Measurements from ENCODE around the gene MYH9.

Gene MYH9

GRCh38 chr22:36376265-36376664 is 11.5 kb downstream of the MYH9 start:
- POLR2A ChIA-PET = interaction anchor here (0.5 to 3.6 kb wide), 7 partner anchors 11 to 98 kb away, joined by 3 to 12 read pairs (median 3); partner anchors contain the start of gene MYH9
- DNase-seq (ENCODE audit: low read depth, low spot score) = no peak
- TF ChIP-seq, protein P1, sequence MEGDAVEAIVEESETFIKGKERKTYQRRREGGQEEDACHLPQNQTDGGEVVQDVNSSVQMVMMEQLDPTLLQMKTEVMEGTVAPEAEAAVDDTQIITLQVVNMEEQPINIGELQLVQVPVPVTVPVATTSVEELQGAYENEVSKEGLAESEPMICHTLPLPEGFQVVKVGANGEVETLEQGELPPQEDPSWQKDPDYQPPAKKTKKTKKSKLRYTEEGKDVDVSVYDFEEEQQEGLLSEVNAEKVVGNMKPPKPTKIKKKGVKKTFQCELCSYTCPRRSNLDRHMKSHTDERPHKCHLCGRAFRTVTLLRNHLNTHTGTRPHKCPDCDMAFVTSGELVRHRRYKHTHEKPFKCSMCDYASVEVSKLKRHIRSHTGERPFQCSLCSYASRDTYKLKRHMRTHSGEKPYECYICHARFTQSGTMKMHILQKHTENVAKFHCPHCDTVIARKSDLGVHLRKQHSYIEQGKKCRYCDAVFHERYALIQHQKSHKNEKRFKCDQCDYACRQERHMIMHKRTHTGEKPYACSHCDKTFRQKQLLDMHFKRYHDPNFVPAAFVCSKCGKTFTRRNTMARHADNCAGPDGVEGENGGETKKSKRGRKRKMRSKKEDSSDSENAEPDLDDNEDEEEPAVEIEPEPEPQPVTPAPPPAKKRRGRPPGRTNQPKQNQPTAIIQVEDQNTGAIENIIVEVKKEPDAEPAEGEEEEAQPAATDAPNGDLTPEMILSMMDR (IDR thresholded peaks at IDR 0.05; ENCODE audit: insufficient read depth, low read length, missing control alignments) = no peak
- CTCF ChIA-PET = interaction anchor here (1.8 to 3.4 kb wide), 3 partner anchors 90 to 95 kb away, joined by 4 to 15 read pairs (median 5); no protein-coding TSS in a partner anchor
- H3K4me3 ChIP-seq (ENCODE audit: low read depth, low read length) = no peak overlapping the region

DNA sequence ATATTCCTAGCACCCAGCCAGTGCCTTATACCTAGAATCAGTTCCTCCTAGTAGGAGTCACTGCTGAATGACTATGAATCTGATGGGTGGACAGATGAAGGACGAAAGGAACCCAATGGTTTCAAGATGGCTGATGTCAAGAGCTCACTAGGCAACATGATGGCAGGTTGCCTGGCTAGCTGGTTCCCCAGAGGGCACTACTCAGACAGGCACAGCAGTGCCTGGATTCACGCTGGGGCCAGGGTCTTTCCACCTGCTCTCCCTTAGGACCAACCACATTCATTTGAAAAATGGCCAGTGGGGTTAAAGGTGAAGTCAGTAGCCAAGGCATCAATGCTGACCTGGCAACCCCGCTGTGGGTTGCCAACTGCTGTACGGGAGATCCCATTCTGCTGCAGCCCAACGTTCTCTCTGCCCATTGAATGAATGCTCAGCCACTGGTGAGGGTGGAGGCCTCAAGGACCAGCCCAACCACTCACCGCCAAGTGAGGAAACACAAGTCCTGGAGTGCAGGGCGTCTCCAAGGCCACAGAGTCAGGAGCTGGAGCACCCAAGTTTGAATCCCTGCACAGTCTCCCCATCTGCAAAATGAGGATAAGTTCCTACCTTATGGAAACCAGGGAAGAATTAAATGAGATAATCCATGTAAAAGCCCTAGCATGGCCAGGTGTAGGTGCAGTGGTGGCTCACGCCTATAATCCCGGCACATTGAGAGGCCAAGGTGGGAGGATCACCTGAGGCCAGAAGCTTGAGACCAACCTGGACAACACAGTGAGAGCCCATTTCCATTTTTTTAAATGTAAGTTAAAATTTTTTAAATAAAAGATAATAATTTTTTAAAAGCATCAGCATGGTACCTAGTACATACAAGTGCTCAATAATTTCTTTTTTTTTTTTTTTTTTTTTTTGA is 12.4 kb downstream of the MYH9 start:
- TF ChIP-seq, protein P1 (IDR thresholded peaks at IDR 0.05; ENCODE audit: insufficient read depth, low read length, missing control alignments) = no peak
- ChIA-PET CTCF (interaction anchor here (1.8 to 3.4 kb wide), 3 partner anchors 91 to 96 kb away, joined by 4 to 15 read pairs (median 5); no protein-coding TSS in a partner anchor), POLR2A (interaction anchor here (0.5 to 3.6 kb wide), 6 partner anchors 10 to 97 kb away, joined by 3 to 12 read pairs (median 3); partner anchors contain the start of gene MYH9)
- no peak for DNase-seq (ENCODE audit: low read depth, low spot score)
- 0 out of 2 replicates have a peak overlapping the region, but pooled peaks have one; percentile 12 for H3K4me3 ChIP-seq (ENCODE audit: low read depth, low read length)

DNA sequence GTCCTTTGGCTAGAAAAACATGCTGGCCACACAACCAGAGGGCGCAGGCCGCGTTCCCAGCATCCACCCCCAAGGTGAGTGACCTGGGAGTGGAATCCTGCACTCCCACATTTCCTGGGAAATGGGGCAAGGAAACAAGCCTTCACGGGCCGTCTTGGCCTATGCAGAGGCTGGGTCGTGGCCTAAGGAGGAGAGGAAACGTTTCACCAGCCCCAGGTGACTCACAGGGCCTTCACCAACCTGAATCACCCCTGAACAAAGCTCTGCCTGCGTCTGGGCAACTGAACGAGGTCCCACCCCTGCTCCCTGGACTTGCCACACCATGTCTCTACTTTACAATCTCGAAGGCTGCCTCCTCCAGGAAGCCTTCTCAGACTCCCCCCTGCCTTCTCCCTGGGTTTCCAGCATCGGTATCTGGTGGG is 13.2 kb downstream of the MYH9 start:
- DNase-seq (ENCODE audit: low read depth, low spot score) = no peak
- ChIA-PET CTCF (interaction anchor here (1.8 kb wide), 1 partner anchor 92 kb away, joined by 4 read pairs; no protein-coding TSS in a partner anchor), POLR2A (interaction anchor here (0.9 to 3.6 kb wide), 2 partner anchors 10 to 13 kb away, joined by 3 to 12 read pairs; partner anchors contain the start of gene MYH9)
- 0 out of 2 replicates have a peak overlapping the region, but pooled peaks have one; percentile 12 for H3K4me3 ChIP-seq (ENCODE audit: low read depth, low read length)
- TF ChIP-seq, protein P1 (IDR thresholded peaks at IDR 0.05; ENCODE audit: insufficient read depth, low read length, missing control alignments) = no peak

DNA sequence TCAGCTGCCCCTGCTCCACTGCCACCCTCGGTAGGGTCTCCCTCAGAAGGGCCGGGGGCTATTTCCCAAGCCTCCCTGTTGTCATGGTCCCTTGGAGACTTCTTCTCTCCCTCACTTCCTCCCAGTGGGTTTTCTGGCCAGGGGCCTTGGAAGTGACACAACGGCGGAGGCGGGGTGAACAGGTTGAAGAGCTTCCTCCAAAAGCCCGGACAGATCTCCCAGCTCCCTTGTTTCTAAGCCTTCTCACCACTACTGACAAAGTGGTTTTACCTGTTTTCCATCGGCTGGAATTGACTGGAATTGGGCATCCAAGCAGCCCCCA is 14.5 kb downstream of the MYH9 start:
- ChIA-PET CTCF (no interaction called here), POLR2A (interaction anchor here (3.6 kb wide), 1 partner anchor 14 kb away, joined by 12 read pairs; the partner anchor contains the start of gene MYH9)
- no peak for DNase-seq (ENCODE audit: low read depth, low spot score)
- TF ChIP-seq, protein P1 (IDR thresholded peaks at IDR 0.05; ENCODE audit: insufficient read depth, low read length, missing control alignments) = no peak
- H3K4me3 ChIP-seq (ENCODE audit: low read depth, low read length) = no peak overlapping the region; the same call in 1 of the 2 replicates

GRCh38 chr22:36371920-36372319 is 15.8 kb downstream of the MYH9 start:
- POLR2A ChIA-PET = interaction anchor here (0.7 to 0.9 kb wide), 3 partner anchors 13 to 40 kb away, joined by 3 to 4 read pairs (median 3); partner anchors contain the start of gene MYH9
- DNase-seq (ENCODE audit: low read depth, low spot score) = no peak
- CTCF ChIA-PET = interaction anchor here (1.3 to 4.7 kb wide), 3 partner anchors 11 to 98 kb away, joined by 3 to 34 read pairs (median 5); no protein-coding TSS in a partner anchor
- TF ChIP-seq, protein P1 (IDR thresholded peaks at IDR 0.05; ENCODE audit: insufficient read depth, low read length, missing control alignments) = no peak
- H3K4me3 ChIP-seq (ENCODE audit: low read depth, low read length) = no peak overlapping the region

Data from AG04449 (cell line).